Psoas muscle (tissue), 8 donors: Measurements from ENCODE around the gene DMBT1. TPM values are rescaled to one million over a fixed set of nuclear protein-coding genes. Genes with fewer than 3 reads are reported as not detected.
A peak's percentile ranks its signal among the peaks of the same experiment; 100 is the strongest.

ENCODE experiments used
- ATAC-seq, 4 donors: fragments of 200-7000 bp; cut with Tn5 transposase; one replicate each; pipeline ENCODE4 v1.9.1; 2020; ENCODE audit warnings: moderate library complexity in 3 of 4, mild to moderate bottlenecking in 2 of 4
- DNase-seq, 2 donors: peaks; one replicate each; pipeline ENCODE4 v3.0.0-alpha.2; 2020
- H3K27ac ChIP-seq: fragments of 200-600 bp; one replicate; pipeline ENCODE4 v1.8.0; 2022
- H3K27me3 ChIP-seq, 3 donors: fragments of 200-600 bp in 1 of 3; one replicate each; pipeline versions ENCODE4 v1.6.1 to v1.8.0; 2013 to 2022; ENCODE audit warnings: low read length in 2 of 3, mild to moderate bottlenecking in 2 of 3, moderate library complexity in 1 of 3; ENCODE audit not compliant: insufficient read depth in 3 of 3
- H3K36me3 ChIP-seq, 2 donors: fragments of 200-600 bp in 1 of 2; one replicate each; pipeline versions ENCODE4 v1.6.1 to v1.8.0; 2013 to 2022; ENCODE audit warnings: low read depth in 1 of 2, mild to moderate bottlenecking in 1 of 2, moderate library complexity in 1 of 2; ENCODE audit not compliant: insufficient read depth in 1 of 2
- H3K4me1 ChIP-seq: fragments of 200-600 bp; one replicate; pipeline ENCODE4 v1.8.0; 2022
- H3K4me3 ChIP-seq: fragments of 200-600 bp; one replicate; pipeline ENCODE4 v1.8.0; 2022; ENCODE audit warnings: mild to moderate bottlenecking
- H3K9me3 ChIP-seq: fragments of 200-600 bp; one replicate; pipeline ENCODE4 v1.8.0; 2022
- WGBS, 3 donors: extraction: QIAGEN DNeasy Blood & Tissue Kit; methylation state at CpG; one replicate each; pipeline versions ENCODE4 v1.1.6 to v1.1.7; 2013; 5-methylcytosine and 5-hydroxymethylcytosine counted together
- intact Hi-C, 2 donors: fragments of 100-400 bp; cut with DNase I; formaldehyde crosslinking; loops; one replicate each; pipeline versions ENCODE4 v1.11.0 to v1.14.2; 2022
- polyA plus RNA-seq, 3 donors: library from polyadenylated mRNA; stranded (reverse); fragments of 200-250 nt; gene quantifications; one replicate each; pipeline ENCODE4 v1.2.3, GENCODE V29; 2013
- total RNA-seq, 4 donors: library from RNA; stranded (reverse); fragmentation: NEBNext Ultra II Directional in 2 of 4; extraction: Animal tissue kit (Norgen Biotek cat#: 25700) in 2 of 4; gene quantifications; one replicate each; pipeline versions ENCODE4 v1.2.1 to v1.2.4, GENCODE V29; 2021 to 2023
- TF ChIP-seq, protein P1 (sequence below): fragments of 200-600 bp; IDR thresholded peaks from one replicate; pipeline ENCODE4 v1.8.0; 2022; ENCODE audit warnings: antibody characterized with exemption
- donor health status: healthy with polysubstance abuse.
- donor health status: DM: no; HTN: no; CAD: no; lungs with moderate emphysema.
- donor health status: Bipolar disorder and iron deficiency.
- donor health status: healthy.
- donor health status: DM: yes; HTN: yes; CAD: no.
- donor health status: DM: no; HTN: no; CAD: no.
- donor health status: DM: no; HTN: no; CAD: no.
- donor health status: DM: yes; HTN: yes; CAD: no.

Gene DMBT1
- total and polyA plus RNA-seq, 7 donors, result 0.03 to 0.43 (median 0.19) TPM

DNA sequence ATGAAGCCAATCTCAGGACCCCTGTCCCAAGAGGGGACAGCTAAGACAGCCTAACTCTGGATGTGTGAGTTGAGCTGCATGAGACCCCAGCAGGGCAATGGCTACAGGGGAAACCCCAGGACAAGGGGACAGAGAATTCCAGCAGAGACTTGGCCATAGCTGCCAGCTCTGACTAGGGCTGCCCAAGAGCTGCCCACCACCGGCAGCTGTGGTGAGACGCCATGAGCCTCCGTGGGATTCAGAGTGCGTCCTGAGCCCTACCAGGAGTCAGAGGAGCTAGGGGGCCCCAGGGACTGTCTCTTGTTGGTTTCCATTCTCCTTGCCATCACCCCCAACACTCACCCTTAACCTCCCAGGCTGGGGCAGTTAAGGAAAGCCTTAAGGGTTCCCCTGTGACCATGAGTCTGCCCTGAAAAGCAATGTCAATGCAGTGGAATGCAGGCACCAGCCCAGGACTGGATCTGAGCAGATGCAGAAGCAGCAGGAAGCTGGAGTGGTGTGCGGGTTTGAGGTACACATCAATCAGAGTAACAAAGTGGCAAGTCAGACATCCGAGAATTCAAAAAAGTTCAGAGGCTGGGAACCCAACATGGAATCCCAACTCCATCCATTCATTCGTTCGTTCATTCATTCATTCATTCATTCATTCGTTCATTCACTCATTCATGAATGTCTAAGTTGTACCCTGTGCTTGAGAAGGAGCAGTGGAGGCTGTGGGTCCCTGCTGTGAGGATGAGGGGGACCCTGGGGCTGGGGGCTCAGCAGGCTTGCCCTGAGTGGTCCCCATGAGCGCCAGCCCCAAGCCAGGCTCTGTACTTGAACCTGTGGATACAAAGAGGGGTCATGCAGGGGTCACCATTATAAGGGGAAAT is 86.2 kb downstream of the DMBT1 start:
- ATAC-seq, result no peak
- H3K9me3 ChIP-seq, result no peaks in the 10 kb centered on the region
- TF ChIP-seq, protein P1, sequence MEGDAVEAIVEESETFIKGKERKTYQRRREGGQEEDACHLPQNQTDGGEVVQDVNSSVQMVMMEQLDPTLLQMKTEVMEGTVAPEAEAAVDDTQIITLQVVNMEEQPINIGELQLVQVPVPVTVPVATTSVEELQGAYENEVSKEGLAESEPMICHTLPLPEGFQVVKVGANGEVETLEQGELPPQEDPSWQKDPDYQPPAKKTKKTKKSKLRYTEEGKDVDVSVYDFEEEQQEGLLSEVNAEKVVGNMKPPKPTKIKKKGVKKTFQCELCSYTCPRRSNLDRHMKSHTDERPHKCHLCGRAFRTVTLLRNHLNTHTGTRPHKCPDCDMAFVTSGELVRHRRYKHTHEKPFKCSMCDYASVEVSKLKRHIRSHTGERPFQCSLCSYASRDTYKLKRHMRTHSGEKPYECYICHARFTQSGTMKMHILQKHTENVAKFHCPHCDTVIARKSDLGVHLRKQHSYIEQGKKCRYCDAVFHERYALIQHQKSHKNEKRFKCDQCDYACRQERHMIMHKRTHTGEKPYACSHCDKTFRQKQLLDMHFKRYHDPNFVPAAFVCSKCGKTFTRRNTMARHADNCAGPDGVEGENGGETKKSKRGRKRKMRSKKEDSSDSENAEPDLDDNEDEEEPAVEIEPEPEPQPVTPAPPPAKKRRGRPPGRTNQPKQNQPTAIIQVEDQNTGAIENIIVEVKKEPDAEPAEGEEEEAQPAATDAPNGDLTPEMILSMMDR, result no peak
- H3K36me3 ChIP-seq, result no peaks in the 10 kb centered on the region
- DNase-seq, result no peak
- intact Hi-C loops, result loop anchor here in 1 of 2 donors (5.0 kb wide), 1 partner anchor 911 kb away; no protein-coding TSS in a partner anchor
- peaks cover 0 to 8% (median 0%) of the 10 kb centered on the region in 3 donors for H3K27me3 ChIP-seq
- no peaks in the 10 kb centered on the region for H3K4me1 ChIP-seq
- H3K27ac ChIP-seq, result no peak overlapping the region
- no peak overlapping the region for H3K4me3 ChIP-seq
- 44 to 56% (median 45%) methylated on average over 10 of the region's 10 CpGs for WGBS, 3 donors

DNA sequence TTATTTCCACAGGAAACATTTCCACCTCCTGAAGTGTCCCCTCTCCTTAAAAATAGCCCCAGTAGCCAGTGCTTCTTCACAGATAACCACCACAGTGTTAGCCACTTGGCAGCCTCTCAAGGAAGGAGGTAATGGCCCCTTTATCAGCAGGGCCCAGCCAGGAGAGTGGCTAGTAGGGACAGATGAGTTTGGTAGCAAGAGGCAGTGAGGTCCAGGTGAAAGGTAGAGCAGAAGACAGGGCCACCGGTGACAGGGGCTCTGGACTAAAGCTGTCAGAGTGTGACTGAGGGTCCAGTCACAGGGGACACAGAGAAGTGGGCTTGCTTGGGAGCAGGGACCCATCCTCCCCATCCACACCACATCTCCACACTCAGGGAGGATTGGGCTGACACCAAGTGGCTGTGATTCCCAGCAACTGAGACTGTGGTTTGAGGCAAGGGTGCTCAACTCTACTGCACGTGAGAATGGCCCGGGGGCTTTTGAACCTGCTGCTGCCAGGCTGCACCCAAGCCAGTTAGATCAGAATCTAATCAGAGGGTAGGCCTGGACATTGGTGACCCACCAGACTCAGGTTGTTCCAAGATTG is 86.9 kb downstream of the DMBT1 start:
- intact Hi-C loops, result loop anchor here in 1 of 2 donors (5.0 kb wide), 1 partner anchor 910 kb away; no protein-coding TSS in a partner anchor
- no peaks in the 10 kb centered on the region for H3K4me1 ChIP-seq
- H3K9me3 ChIP-seq, result no peaks in the 10 kb centered on the region
- no peak overlapping the region for H3K27ac ChIP-seq
- ATAC-seq, result no peak
- H3K36me3 ChIP-seq, result no peaks in the 10 kb centered on the region
- DNase-seq, result no peak
- WGBS, 3 donors, result 77 to 88% (median 83%) methylated on average over 3 of the region's 3 CpGs
- TF ChIP-seq, protein P1, result no peak
- no peak overlapping the region for H3K4me3 ChIP-seq
- peaks cover 0 to 11% (median 0%) of the 10 kb centered on the region in 3 donors for H3K27me3 ChIP-seq

DNA sequence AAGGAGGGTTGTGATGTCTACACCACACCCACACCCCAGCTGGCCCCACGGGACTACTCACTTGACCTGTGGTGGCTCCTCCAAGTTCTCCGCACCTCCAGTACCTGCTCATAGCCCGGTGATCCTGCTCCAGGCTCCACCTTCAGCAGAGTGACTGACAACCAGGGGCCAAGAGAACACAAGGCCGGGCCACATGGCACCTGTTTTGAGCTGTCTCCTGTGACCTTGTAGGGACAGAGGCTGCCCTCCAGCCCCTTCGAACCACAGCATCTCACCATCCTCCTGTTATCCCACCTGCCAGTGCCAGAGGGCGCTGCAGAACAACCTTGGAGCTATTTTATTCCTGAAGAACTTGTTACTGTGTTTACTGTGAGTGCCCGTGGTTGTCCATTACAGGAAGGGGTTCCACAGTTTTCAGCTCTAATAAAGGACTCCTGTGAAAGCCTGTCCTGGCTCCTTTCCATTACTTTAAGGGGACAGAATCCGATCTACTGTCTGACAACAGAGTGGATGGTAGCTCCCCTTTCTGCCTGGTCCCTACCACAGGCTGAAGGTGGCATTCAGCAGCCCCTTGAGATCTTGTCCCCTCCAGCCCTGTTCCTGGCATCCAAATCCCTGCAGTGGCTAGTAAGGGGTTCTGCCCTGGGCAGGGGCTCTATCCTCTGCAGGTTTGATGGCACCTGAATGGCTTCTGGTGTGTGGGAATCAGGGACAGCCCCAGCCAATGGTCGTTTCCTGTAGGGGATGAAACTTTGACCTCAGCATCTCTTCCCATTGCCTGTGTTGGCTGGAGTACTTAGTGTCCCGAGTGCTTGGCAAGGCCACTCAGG is 88.3 kb downstream of the DMBT1 start:
- peaks cover 0 to 11% (median 0%) of the 10 kb centered on the region in 3 donors for H3K27me3 ChIP-seq
- H3K36me3 ChIP-seq, result no peaks in the 10 kb centered on the region
- H3K4me1 ChIP-seq, result no peaks in the 10 kb centered on the region
- TF ChIP-seq, protein P1, result peak; percentile 47
- ATAC-seq (peak in 1 of 4 donors; percentile 40), DNase-seq (peak; percentile 29 to 61)
- H3K9me3 ChIP-seq, result no peaks in the 10 kb centered on the region
- intact Hi-C loops, result loop anchor here in 1 of 2 donors (2.0 to 5.0 kb wide), 2 partner anchors 56 to 908 kb away; no protein-coding TSS in a partner anchor
- WGBS, 3 donors, result 32 to 35% (median 33%) methylated on average over 10 of the region's 10 CpGs
- no peak overlapping the region for H3K4me3 ChIP-seq
- H3K27ac ChIP-seq, result no peak overlapping the region

DNA sequence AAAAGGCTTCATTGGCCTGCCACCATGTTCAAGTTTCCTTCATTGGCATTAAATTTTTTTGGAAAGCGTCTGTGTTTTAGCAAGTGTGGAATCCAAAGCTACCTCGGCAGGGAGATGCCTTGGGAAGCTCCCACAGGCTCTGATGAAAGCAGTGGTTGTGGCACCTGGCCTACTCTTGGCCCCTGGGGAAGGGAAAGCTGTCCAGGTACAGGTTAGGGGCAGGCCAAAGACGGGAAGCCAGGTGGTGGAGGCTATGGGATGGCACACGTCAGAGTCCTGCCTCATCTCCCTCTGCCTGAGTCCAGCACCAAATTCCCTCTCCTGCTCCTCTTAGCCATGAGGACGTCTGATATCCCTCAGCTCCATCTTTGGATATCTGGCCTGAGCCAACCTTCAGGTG is 89.3 kb downstream of the DMBT1 start:
- 68 to 72% (median 71%) methylated on average over 5 of the region's 5 CpGs for WGBS, 3 donors
- Histone ChIP-seq H3K27me3 (peaks cover 0 to 14% (median 0%) of the 10 kb centered on the region in 3 donors), H3K9me3 (no peaks in the 10 kb centered on the region), H3K4me1 (no peaks in the 10 kb centered on the region), H3K27ac (no peak overlapping the region), H3K36me3 (no peaks in the 10 kb centered on the region), H3K4me3 (no peak overlapping the region)
- intact Hi-C loops, result loop anchor here (2.0 to 10.0 kb wide), 3 partner anchors 55 to 915 kb away; no protein-coding TSS in a partner anchor
- TF ChIP-seq, protein P1, result no peak
- ATAC-seq, result no peak
- DNase-seq, result no peak
